ENCODE measurements around the gene ZNF296.
A peak's percentile ranks its signal among the peaks of the same experiment; 100 is the strongest.
"Not testable (repeated sequence)": the region's sequence is repeated elsewhere in the genome, so short reads cannot be mapped to it uniquely, and the experiment has no call there.

Gene ZNF296

DNA sequence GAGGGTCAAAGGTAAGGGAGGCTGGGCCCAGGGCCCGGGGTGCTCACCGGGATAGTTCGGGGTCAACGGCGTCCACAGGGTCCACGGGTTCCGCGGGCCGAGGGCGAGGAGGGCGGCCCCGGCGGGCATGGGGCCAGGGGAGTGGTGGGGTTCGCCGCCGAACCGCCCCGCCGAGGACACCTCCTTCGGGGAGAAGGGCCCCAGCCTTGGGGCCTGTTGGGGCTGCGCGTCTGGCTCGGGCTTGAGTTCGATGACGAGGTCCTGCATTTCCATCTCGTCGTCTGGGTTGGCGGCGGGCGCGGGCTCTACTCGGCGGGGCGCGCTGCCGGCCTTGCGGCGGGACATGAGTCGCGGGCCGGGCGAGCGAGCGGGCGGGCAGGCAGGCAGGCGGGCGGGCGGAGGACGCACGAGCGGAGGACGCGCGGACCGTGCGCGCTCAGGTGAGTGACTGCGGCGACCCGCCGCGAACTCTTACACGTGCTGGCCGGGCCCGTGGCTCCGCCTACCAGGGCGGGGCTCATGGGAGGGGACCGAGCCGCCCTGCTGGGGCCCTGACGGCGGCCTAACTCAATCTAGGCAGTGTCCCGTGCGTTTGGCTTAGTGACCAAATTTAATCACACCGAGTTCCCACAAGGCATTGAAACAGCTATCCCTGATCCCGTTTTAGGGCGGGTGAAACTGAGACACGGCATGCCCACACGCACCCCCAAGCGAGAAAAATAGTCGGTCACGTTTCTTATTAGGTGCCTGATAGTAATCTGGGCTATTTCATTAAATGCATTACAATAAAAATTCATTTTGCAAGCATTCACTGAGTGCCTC, at the start of gene ZNF296:
Gene ZNF296, minus strand, starts transcription at position 450 of the 822 bp plus-strand sequence. Its CDS starts 105 bp downstream, at position 345.
- peaks cover 40% of the 10 kb centered on the region for H3K4me1 Mint-ChIP-seq (ENCODE audit: low read depth)
- H3K9me3 Mint-ChIP-seq, result no peaks in the 10 kb centered on the region
- peak; percentile 89 for DNase-seq
- no peaks in the 10 kb centered on the region for H3K27me3 Mint-ChIP-seq
- peak within 1 kb of the TSS; percentile 82 for H3K27ac Mint-ChIP-seq
- peak within 1 kb of the TSS; percentile 84 for H3K4me3 Mint-ChIP-seq
- H3K36me3 Mint-ChIP-seq (ENCODE audit: low read depth), result peaks cover 46% of the 10 kb centered on the region

GRCh38 chr19:45125360-45125759, 49.1 kb upstream of the ZNF296 start:
- H3K4me3 Mint-ChIP-seq, result no peak overlapping the region
- no peak overlapping the region for H3K27ac Mint-ChIP-seq
- H3K36me3 Mint-ChIP-seq (ENCODE audit: low read depth), result no peaks in the 10 kb centered on the region
- no peaks in the 10 kb centered on the region for H3K27me3 Mint-ChIP-seq
- H3K4me1 Mint-ChIP-seq (ENCODE audit: low read depth), result peaks cover 37% of the 10 kb centered on the region
- no peak for DNase-seq
- no peaks in the 10 kb centered on the region for H3K9me3 Mint-ChIP-seq

DNA sequence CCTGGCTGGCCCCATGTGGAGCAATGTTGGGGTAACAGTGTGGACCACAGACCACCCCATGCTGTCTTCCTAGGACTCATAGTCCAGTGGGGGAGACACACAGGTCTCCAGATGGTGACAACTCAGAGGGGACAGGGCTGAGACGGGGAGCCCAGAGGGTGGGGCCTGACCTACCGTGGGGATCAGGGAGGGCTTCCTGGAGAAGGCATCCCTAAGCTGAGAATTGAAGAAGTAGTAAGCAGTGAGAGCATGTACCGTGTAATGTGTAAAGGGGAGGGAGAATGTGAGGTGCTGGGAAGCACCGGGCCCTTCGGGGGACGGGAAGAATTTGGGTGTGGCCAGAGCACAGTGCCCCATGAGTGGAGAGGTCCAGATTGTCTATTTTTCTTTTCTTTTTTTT, 47.7 kb upstream of the ZNF296 start:
- H3K36me3 Mint-ChIP-seq (ENCODE audit: low read depth), result peaks cover 2% of the 10 kb centered on the region
- no peaks in the 10 kb centered on the region for H3K9me3 Mint-ChIP-seq
- DNase-seq, result no peak
- H3K4me1 Mint-ChIP-seq (ENCODE audit: low read depth), result peaks cover 43% of the 10 kb centered on the region
- no peaks in the 10 kb centered on the region for H3K27me3 Mint-ChIP-seq
- no peak overlapping the region for H3K4me3 Mint-ChIP-seq
- no peak overlapping the region for H3K27ac Mint-ChIP-seq

- Mint-ChIP-seq H3K27me3 (no peaks in the 10 kb centered on the region), H3K4me3 (no peak overlapping the region), H3K9me3 (no peaks in the 10 kb centered on the region), H3K4me1 (ENCODE audit: low read depth) (peaks cover 48% of the 10 kb centered on the region), H3K27ac (no peak overlapping the region), H3K36me3 (ENCODE audit: low read depth) (peaks cover 2% of the 10 kb centered on the region)
- no peak for DNase-seq
Measured at GRCh38 chr19:45123440-45123850, 47.2 kb upstream of the ZNF296 start.

GRCh38 chr19:45122832-45123231, 46.6 kb upstream of the ZNF296 start:
- DNase-seq, result no peak
- no peaks in the 10 kb centered on the region for H3K27me3 Mint-ChIP-seq
- H3K4me3 Mint-ChIP-seq, result no peak overlapping the region
- peaks cover 2% of the 10 kb centered on the region for H3K36me3 Mint-ChIP-seq (ENCODE audit: low read depth)
- no peaks in the 10 kb centered on the region for H3K9me3 Mint-ChIP-seq
- H3K27ac Mint-ChIP-seq, result no peak overlapping the region
- H3K4me1 Mint-ChIP-seq (ENCODE audit: low read depth), result peaks cover 55% of the 10 kb centered on the region

GRCh38 chr19:45121827-45122345, 45.6 kb upstream of the ZNF296 start:
- Mint-ChIP-seq H3K36me3 (ENCODE audit: low read depth) (peaks cover 2% of the 10 kb centered on the region), H3K4me1 (ENCODE audit: low read depth) (peaks cover 61% of the 10 kb centered on the region), H3K4me3 (no peak overlapping the region), H3K27me3 (no peaks in the 10 kb centered on the region), H3K27ac (peak overlapping the region; percentile 78), H3K9me3 (no peaks in the 10 kb centered on the region)
- DNase-seq, result no peak

- Mint-ChIP-seq H3K9me3 (no peaks in the 10 kb centered on the region), H3K27ac (no peak overlapping the region), H3K27me3 (no peaks in the 10 kb centered on the region), H3K4me1 (ENCODE audit: low read depth) (peaks cover 71% of the 10 kb centered on the region), H3K4me3 (no peak overlapping the region), H3K36me3 (ENCODE audit: low read depth) (peaks cover 2% of the 10 kb centered on the region)
- no peak for DNase-seq
Measured at GRCh38 chr19:45119582-45119981, 43.3 kb upstream of the ZNF296 start.

DNA sequence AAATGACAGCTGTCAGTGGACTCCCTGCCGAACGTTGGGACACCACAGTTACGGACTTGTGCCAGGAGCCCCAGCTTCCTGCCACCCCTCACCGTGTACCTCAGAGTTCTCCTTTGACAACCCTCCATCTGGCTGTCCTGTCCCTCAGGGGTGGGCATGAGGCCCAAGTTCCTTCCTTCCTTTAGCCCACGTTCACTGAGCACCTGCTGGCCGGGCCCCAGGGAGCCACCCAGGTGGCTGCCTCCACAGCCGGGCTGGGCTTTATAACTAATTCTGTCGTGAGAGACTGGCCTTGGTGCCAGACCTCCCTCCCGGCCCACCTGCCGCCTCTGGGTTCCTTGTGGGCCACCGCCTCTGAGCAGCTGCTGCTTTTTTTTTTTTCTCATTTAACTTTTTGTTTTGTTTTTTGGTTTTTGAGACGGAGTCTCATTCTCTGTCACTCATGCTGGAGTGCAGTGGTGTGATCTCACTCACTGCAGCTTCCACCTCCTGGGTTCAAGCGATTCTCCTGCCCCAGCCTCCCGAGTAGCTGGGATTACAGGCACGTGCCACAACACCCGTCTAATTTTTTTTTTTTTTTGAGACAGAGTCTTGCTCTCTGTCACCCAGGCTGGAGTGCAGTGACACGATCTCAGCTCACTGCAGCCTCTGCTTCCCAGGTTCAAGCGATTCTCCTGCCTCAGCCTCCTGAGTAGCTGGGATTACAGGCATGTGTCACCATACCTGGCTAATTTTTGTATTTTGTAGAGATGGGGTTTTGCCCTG, 42.5 kb upstream of the ZNF296 start:
- not testable (repeated sequence) for H3K36me3 Mint-ChIP-seq (ENCODE audit: low read depth); H3K27me3 Mint-ChIP-seq; H3K4me3 Mint-ChIP-seq; DNase-seq; H3K9me3 Mint-ChIP-seq
- H3K27ac Mint-ChIP-seq, result peak overlapping the region; percentile 50
- H3K4me1 Mint-ChIP-seq (ENCODE audit: low read depth), result peaks cover 74% of the 10 kb centered on the region

DNA sequence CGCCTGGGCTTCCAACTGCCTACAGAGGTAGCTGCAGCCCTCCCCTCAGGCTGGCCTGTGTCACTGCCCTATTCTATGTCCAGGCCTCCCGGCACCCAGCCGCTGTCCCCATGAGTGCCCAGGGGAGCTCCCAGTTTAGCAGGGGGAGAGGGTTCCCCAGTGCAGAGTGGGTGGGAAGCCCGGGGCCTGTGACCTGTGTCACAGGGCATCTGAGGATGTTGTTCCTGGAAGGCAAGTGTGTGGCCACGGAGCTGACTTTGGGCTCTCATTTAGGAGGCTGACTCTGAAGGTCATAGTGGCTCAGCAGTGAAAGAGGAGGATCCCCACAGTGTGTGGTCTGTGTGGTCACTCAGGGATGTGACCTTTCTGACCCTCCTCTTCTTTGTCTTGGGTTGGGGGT, 41.8 kb upstream of the ZNF296 start:
- no peaks in the 10 kb centered on the region for H3K27me3 Mint-ChIP-seq
- H3K4me3 Mint-ChIP-seq, result no peak overlapping the region
- no peak for DNase-seq
- peaks cover 4% of the 10 kb centered on the region for H3K36me3 Mint-ChIP-seq (ENCODE audit: low read depth)
- no peaks in the 10 kb centered on the region for H3K9me3 Mint-ChIP-seq
- peaks cover 74% of the 10 kb centered on the region for H3K4me1 Mint-ChIP-seq (ENCODE audit: low read depth)
- no peak overlapping the region for H3K27ac Mint-ChIP-seq

DNA sequence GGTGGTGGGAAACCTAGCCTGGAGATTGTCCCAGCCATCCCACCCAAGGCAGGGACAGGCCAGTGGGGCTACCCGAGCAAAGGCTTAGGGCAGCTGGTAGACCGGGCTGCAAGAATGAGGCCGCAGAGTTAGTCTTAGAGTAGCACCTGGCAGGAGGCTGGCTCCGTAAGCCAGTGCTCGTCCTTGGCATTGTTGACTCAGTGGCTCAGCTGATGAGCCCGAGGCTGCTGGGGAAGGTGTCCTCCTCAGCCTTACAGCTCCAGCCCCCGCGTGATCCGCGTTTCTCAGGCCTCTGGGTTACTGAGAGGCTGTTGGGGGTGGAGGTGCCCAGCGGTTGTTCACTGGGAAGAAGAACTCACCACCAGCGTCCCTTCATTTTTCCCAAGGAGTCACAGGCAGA, 41.4 kb upstream of the ZNF296 start:
- Mint-ChIP-seq H3K27ac (peak overlapping the region; percentile 67), H3K4me3 (no peak overlapping the region), H3K9me3 (no peaks in the 10 kb centered on the region), H3K4me1 (ENCODE audit: low read depth) (peaks cover 74% of the 10 kb centered on the region), H3K27me3 (no peaks in the 10 kb centered on the region), H3K36me3 (ENCODE audit: low read depth) (peaks cover 4% of the 10 kb centered on the region)
- DNase-seq, result no peak

DNA sequence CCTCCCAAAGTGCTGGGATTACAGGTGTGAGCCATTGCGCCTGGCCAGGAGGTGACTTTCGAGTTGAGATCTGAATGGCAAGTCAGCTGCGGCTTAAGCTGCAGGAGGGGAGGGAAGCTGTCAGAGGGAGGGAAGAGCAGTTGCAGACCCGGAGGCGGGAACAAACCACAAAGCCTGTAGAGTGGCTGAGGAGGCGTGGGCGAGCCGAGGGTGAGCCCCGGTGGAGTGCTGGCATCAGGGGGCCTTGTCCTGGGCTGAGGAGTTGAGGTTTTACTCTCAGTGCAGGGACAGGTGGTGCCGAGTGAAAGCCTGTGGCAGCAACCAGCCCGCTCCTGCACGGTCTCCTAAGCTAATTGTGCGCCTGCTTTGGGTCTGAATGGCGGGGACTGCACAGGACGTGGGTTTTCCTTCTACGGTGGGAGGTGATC, 40.9 kb upstream of the ZNF296 start:
- H3K27ac Mint-ChIP-seq, result peak overlapping the region; percentile 67
- no peaks in the 10 kb centered on the region for H3K9me3 Mint-ChIP-seq
- DNase-seq, result peak; percentile 74
- peaks cover 71% of the 10 kb centered on the region for H3K4me1 Mint-ChIP-seq (ENCODE audit: low read depth)
- no peaks in the 10 kb centered on the region for H3K27me3 Mint-ChIP-seq
- peak overlapping the region; percentile 36 for H3K4me3 Mint-ChIP-seq
- peaks cover 4% of the 10 kb centered on the region for H3K36me3 Mint-ChIP-seq (ENCODE audit: low read depth)

DNA sequence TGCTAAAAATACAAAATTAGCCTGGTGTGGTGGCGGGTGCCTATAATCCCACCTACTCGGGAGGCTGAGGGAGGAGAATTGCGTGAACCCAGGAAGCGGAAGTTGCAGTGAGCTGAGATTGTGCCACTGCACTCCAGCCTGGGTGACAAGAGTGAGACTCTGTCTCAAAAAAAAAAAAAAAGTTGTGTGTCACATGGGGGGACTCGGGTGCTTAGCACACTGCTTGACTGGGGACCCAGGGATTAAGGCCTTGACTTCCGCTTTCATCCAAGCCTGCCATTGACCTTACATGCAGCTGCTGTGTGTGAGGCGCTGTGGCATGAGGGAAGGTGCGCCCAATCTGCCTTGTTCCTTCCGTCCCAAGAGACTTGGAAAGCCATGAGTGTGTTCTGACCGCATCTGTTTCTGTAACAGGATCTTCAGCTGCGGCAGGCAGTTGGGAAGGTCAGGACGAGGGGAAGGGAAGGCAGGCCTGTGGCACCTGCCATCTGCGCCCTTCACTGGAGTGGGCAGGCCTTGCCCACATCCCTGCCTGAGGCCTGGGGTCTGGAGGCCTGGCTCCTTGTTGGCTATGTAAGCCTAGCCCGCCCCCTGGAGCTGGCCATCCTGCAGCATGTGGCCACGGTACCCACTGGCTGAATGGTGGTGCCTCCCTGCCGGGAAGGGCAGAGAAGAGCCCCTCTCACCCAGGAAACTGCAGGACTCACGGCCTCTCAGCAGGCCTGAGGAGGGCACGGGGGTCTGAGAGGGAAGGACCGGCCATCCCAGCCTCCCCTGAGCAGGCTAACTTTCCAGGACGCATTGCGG, 39.7 kb upstream of the ZNF296 start:
- H3K4me3 Mint-ChIP-seq, result no peak overlapping the region
- H3K36me3 Mint-ChIP-seq (ENCODE audit: low read depth), result peaks cover 4% of the 10 kb centered on the region
- H3K9me3 Mint-ChIP-seq, result no peaks in the 10 kb centered on the region
- no peaks in the 10 kb centered on the region for H3K27me3 Mint-ChIP-seq
- peaks cover 65% of the 10 kb centered on the region for H3K4me1 Mint-ChIP-seq (ENCODE audit: low read depth)
- peak overlapping the region; percentile 50 for H3K27ac Mint-ChIP-seq
- no peak for DNase-seq

DNA sequence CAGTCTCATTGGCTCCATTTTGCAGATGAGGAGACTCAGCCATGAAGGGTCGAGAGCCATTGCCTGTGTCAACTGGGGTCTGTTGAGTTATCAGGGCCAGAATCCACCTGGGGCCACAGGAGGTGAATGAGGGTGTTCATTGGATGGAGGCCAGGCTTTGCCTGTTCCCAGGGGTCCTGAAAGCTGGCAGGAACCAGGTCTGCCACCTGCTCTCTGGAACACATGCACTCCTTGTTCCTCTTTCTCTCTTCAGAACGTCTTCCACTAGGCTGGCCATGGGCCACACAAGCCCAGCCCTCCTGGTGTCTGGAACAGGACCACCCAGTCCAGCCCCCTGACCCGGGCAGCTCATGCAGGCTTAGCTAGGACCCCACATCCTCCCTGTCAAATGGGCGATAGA, 37.8 kb upstream of the ZNF296 start:
- Mint-ChIP-seq H3K36me3 (ENCODE audit: low read depth) (peaks cover 3% of the 10 kb centered on the region), H3K27me3 (no peaks in the 10 kb centered on the region), H3K4me3 (no peak overlapping the region), H3K4me1 (ENCODE audit: low read depth) (peaks cover 65% of the 10 kb centered on the region), H3K27ac (no peak overlapping the region), H3K9me3 (no peaks in the 10 kb centered on the region)
- DNase-seq, result no peak

GRCh38 chr19:45113628-45114027, 37.4 kb upstream of the ZNF296 start:
- no peaks in the 10 kb centered on the region for H3K9me3 Mint-ChIP-seq
- DNase-seq, result no peak
- no peak overlapping the region for H3K27ac Mint-ChIP-seq
- no peak overlapping the region for H3K4me3 Mint-ChIP-seq
- peaks cover 5% of the 10 kb centered on the region for H3K36me3 Mint-ChIP-seq (ENCODE audit: low read depth)
- H3K27me3 Mint-ChIP-seq, result no peaks in the 10 kb centered on the region
- peaks cover 62% of the 10 kb centered on the region for H3K4me1 Mint-ChIP-seq (ENCODE audit: low read depth)

Measured in activated T-cell treated with anti-CD3 and anti-CD28 coated beads, Interleukin-2, amount 50 U/mL, for 24 hours (primary cell).